Tibial artery (tissue), 4 donors: ENCODE data around the gene CAPN2.

Source experiments
- DNase-seq, 2 donors: peaks; one replicate each; pipeline ENCODE4 v3.0.0-alpha.2; 2019
- H3K27ac ChIP-seq, 2 donors: fragments of 200-600 bp; sonication (generic) in 1 of 2; 1 replicate in 1 of 2; 2 replicates in 1 of 2; pipeline ENCODE4 v1.5.1; 2018 to 2019; ENCODE audit warnings: mild to moderate bottlenecking in 1 of 2
- H3K27me3 ChIP-seq, 2 donors: fragments of 200-600 bp; sonication (generic) in 1 of 2; one replicate each; pipeline versions ENCODE4 v1.5.1 to v1.6.0; 2016 to 2019
- H3K36me3 ChIP-seq, 3 donors: fragments of 200-600 bp; sonication (generic) in 2 of 3; one replicate each; pipeline ENCODE4 v1.5.1; 2016 to 2019; ENCODE audit warnings: mild to moderate bottlenecking in 2 of 3
- H3K4me1 ChIP-seq, 4 donors: fragments of 200-600 bp; sonication (generic) in 2 of 4; 1 replicate in 3 of 4; 2 replicates in 1 of 4; pipeline ENCODE4 v1.5.1; 2016 to 2019
- H3K4me3 ChIP-seq, 2 donors: fragments of 200-600 bp; sonication (generic) in 1 of 2; 1 replicate in 1 of 2; 2 replicates in 1 of 2; pipeline ENCODE4 v1.5.1; 2018 to 2019; ENCODE audit warnings: mild to moderate bottlenecking in 2 of 2
- H3K9me3 ChIP-seq, 3 donors: fragments of 200-600 bp; sonication (generic) in 1 of 3; one replicate each; pipeline ENCODE4 v1.5.1; 2016 to 2019
- CTCF ChIP-seq, 2 experiments: fragments of 200-600 bp in 1 of 2; fragments of 450-650 bp in 1 of 2; IDR thresholded peaks; one replicate each; pipeline ENCODE4 v1.5.1; 2017 to 2019; ENCODE audit warnings: antibody characterized with exemption in 2 of 2, mild to moderate bottlenecking in 1 of 2, moderate library complexity in 1 of 2
- intact Hi-C: fragments of 100-400 bp; cut with DNase I; formaldehyde crosslinking; loops from one replicate; pipeline ENCODE4 v1.15.0; 2023; ENCODE audit warnings: low total_unique reads

CAPN2 gene

GRCh38 chr1:223776826-223777454 is 64.6 kb downstream of the CAPN2 start:
- intact Hi-C loops = no loop called here

GRCh38 chr1:223780318-223780717 is 68.0 kb downstream of the CAPN2 start:
- Histone ChIP-seq H3K27me3 (no peaks in the 10 kb centered on the region), H3K36me3 (peaks cover 44 to 73% (median 52%) of the 10 kb centered on the region in 3 donors), H3K9me3 (no peaks in the 10 kb centered on the region), H3K4me3 (no peak overlapping the region), H3K27ac (no peak overlapping the region), H3K4me1 (peaks cover 0 to 30% (median 8%) of the 10 kb centered on the region in 4 donors)
- intact Hi-C loops = no loop called here
- no peak for TF ChIP-seq CTCF (IDR thresholded peaks at IDR 0.05)
- no peak for DNase-seq

More at GRCh38 chr1:223776826-223777454, 64.6 kb downstream of the CAPN2 start:
- Histone ChIP-seq H3K27ac (peak overlapping the region; percentile 11 to 65), H3K9me3 (no peaks in the 10 kb centered on the region), H3K27me3 (no peaks in the 10 kb centered on the region), H3K4me3 (no peak overlapping the region), H3K4me1 (peaks cover 0 to 38% (median 4%) of the 10 kb centered on the region in 4 donors), H3K36me3 (peaks cover 52 to 86% (median 58%) of the 10 kb centered on the region in 3 donors)
- DNase-seq = no peak
- no peak for TF ChIP-seq CTCF (IDR thresholded peaks at IDR 0.05)

- Histone ChIP-seq H3K9me3 (no peaks in the 10 kb centered on the region), H3K27me3 (no peaks in the 10 kb centered on the region), H3K4me3 (no peak overlapping the region), H3K4me1 (peaks cover 0 to 29% (median 9%) of the 10 kb centered on the region in 4 donors), H3K27ac (no peak overlapping the region), H3K36me3 (peaks cover 38 to 73% (median 52%) of the 10 kb centered on the region in 3 donors)
- intact Hi-C loops = no loop called here
- TF ChIP-seq CTCF (IDR thresholded peaks at IDR 0.05) = no peak
- no peak for DNase-seq
Measured at GRCh38 chr1:223780949-223781348, 68.6 kb downstream of the CAPN2 start.

GRCh38 chr1:223783676-223784075 is 71.3 kb downstream of the CAPN2 start:
- peak overlapping the region in 1 of 2 donors; percentile 11 for H3K27ac ChIP-seq
- H3K4me1 ChIP-seq = peaks cover 0 to 25% (median 7%) of the 10 kb centered on the region in 4 donors
- TF ChIP-seq CTCF (IDR thresholded peaks at IDR 0.05) = no peak
- peaks cover 27 to 69% (median 45%) of the 10 kb centered on the region in 3 donors for H3K36me3 ChIP-seq
- H3K4me3 ChIP-seq = no peak overlapping the region
- H3K27me3 ChIP-seq = no peaks in the 10 kb centered on the region
- no peak for DNase-seq
- intact Hi-C loops = no loop called here
- no peaks in the 10 kb centered on the region for H3K9me3 ChIP-seq

- peaks cover 0 to 25% (median 7%) of the 10 kb centered on the region in 4 donors for H3K4me1 ChIP-seq
- DNase-seq = no peak
- H3K36me3 ChIP-seq = peaks cover 19 to 67% (median 40%) of the 10 kb centered on the region in 3 donors
- TF ChIP-seq CTCF (IDR thresholded peaks at IDR 0.05) = no peak
- H3K27ac ChIP-seq = peak overlapping the region; percentile 5 to 11
- intact Hi-C loops = no loop called here
- no peaks in the 10 kb centered on the region for H3K27me3 ChIP-seq
- no peak overlapping the region for H3K4me3 ChIP-seq
- H3K9me3 ChIP-seq = no peaks in the 10 kb centered on the region
Measured at GRCh38 chr1:223784541-223784940, 72.2 kb downstream of the CAPN2 start.
